Fibroblast of lung (primary cell): Measurements from ENCODE around the gene PPP1R18. TPM values are rescaled to one million over a fixed set of nuclear protein-coding genes. Genes with fewer than 3 reads are reported as not detected.
A peak's percentile ranks its signal among the peaks of the same experiment; 100 is the strongest.

ENCODE experiments used
- DNase-seq, 2 donors: peaks; one replicate each; pipeline versions ENCODE4 v3.0.0 to v3.0.0-alpha.2; 2010; ENCODE audit warnings: low read depth in 2 of 2
- H2AFZ ChIP-seq: 2 replicates; pipeline ENCODE4 v1.5.1; 2012; ENCODE audit warnings: low read length, control low read depth, inconsistent platforms
- H3K27ac ChIP-seq: 2 replicates; pipeline ENCODE4 v1.5.1; 2011; ENCODE audit warnings: low read length, control low read depth; ENCODE audit not compliant: insufficient read depth
- H3K27me3 ChIP-seq: 2 replicates; pipeline ENCODE4 v1.5.1; 2011; ENCODE audit warnings: mild to moderate bottlenecking, low read length; ENCODE audit not compliant: control insufficient read depth, insufficient read depth
- H3K36me3 ChIP-seq: 2 replicates; pipeline ENCODE4 v1.5.1; 2011; ENCODE audit warnings: low read length; ENCODE audit not compliant: control insufficient read depth, insufficient read depth
- H3K4me1 ChIP-seq: 2 replicates; pipeline ENCODE4 v1.5.1; 2011; ENCODE audit warnings: low read length; ENCODE audit not compliant: control insufficient read depth, insufficient read depth; ENCODE audit errors: extremely low read depth
- H3K4me2 ChIP-seq: 2 replicates; pipeline ENCODE4 v1.5.1; 2011; ENCODE audit warnings: low read length, control low read depth; ENCODE audit not compliant: insufficient read depth; ENCODE audit errors: extremely low read depth
- H3K4me3 ChIP-seq, 4 experiments: fragments of 200-600 bp in 1 of 4; sonication (generic) in 1 of 4; replicated peaks in 1 of 4; 2 replicates each; pipeline ENCODE4 v1.5.1; 2011 to 2016; ENCODE audit warnings: low read length in 4 of 4, low read depth in 3 of 4, mild to moderate bottlenecking in 3 of 4, control low read depth in 2 of 4, inconsistent platforms in 1 of 4, mixed read lengths in 1 of 4; ENCODE audit not compliant: insufficient read depth in 1 of 4; ENCODE audit errors: control extremely low read depth in 1 of 4
- H3K79me2 ChIP-seq: 2 replicates; pipeline ENCODE4 v1.5.1; 2012; ENCODE audit warnings: mild to moderate bottlenecking, low read length, inconsistent platforms; ENCODE audit not compliant: control insufficient read depth, insufficient read depth
- H3K9ac ChIP-seq: 2 replicates; pipeline ENCODE4 v1.5.1; 2011; ENCODE audit warnings: mild to moderate bottlenecking, low read length, control low read depth; ENCODE audit not compliant: insufficient read depth
- H3K9me3 ChIP-seq: 2 replicates; pipeline ENCODE4 v1.5.1; 2012; ENCODE audit warnings: low read depth, low read length; ENCODE audit not compliant: control insufficient read depth, insufficient read depth
- H4K20me1 ChIP-seq: 2 replicates; pipeline ENCODE4 v1.5.1; 2011; ENCODE audit warnings: low read length; ENCODE audit not compliant: control insufficient read depth, insufficient read depth; ENCODE audit errors: extremely low read depth
- EZH2 ChIP-seq: IDR thresholded peaks from 2 replicates; pipeline ENCODE4 v1.5.1; 2012; ENCODE audit warnings: low read length, control low read depth, mild to moderate bottlenecking; ENCODE audit errors: missing control alignments
- polyA plus RNA-seq, 2 donors: library from polyadenylated mRNA; depleted of rRNA in 1 of 2; stranded (reverse) in 1 of 2; unstranded in 1 of 2; fragments of >200 nt; gene quantifications; 2 replicates each; pipeline ENCODE4 v1.2.1, GENCODE V29; 2011 to 2012; ENCODE audit warnings: missing spikeins in 1 of 2
- total RNA-seq: library from RNA; depleted of rRNA; stranded (reverse); fragments of >200 nt; gene quantifications from 2 replicates; pipeline ENCODE4 v1.2.1, GENCODE V29; 2014
- TF ChIP-seq, protein P1 (sequence below), 2 donors: IDR thresholded peaks in 1 of 2; conservative IDR thresholded peaks in 1 of 2; 1 replicate in 1 of 2; 2 replicates in 1 of 2; pipeline ENCODE4 v1.5.1; 2011 to 2012; ENCODE audit warnings: low read length in 2 of 2, control low read depth in 1 of 2, inconsistent platforms in 1 of 2, low read depth in 1 of 2, mild to moderate bottlenecking in 1 of 2

PPP1R18 gene
- total and polyA plus RNA-seq, 2 donors (not counting 1 experiment from before 2014, with no cell fraction given) = 63.4 to 92.6 TPM

DNA sequence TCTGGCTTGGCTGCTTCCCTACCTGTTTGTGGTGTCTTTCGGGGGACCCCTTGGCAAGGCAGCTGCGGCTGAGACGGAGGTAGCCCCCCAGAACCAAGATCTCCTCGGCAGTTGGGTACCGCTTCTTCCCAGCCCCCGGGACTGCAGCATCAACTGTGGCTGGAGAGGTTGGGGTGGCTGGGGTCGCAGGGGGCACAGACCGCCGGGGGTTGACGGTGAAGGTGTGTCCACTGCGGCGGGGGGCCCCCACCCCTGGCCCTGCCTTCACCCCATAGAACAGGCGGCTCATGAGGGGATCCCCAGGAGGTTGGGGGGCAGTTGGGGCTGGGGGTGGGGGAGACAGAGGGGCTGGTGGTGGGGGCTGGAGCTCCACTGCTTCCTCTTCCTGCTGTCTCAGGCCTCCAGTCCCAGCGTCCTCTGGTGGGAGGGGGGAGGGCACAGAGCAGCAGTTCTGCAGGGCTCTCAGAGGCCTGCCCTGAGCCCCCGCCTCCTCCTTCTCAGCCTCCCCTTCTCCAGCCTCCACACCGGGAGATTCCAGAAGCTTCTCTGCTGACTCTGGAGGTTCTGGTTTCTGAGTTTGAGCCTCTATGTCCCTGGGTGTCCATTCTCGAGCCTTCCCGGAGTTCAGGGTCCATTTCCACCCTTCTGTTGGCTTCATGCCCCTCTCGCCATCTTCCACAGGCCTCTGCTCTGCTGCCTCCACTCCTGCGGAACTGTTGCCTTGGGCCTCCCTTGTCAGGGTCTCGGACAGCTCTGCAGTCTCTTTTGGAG, 1.9 kb downstream of the PPP1R18 start:
- Histone ChIP-seq H3K9me3 (no peaks in the 10 kb centered on the region), H3K4me2 (peak overlapping the region; percentile 98), H3K36me3 (peaks cover 14% of the 10 kb centered on the region), H3K27me3 (no peaks in the 10 kb centered on the region), H3K9ac (peak overlapping the region; percentile 63), H4K20me1 (no peaks in the 10 kb centered on the region), H3K79me2 (peaks cover 93% of the 10 kb centered on the region), H2AFZ (no peak overlapping the region), H3K4me1 (peaks cover 26% of the 10 kb centered on the region), H3K4me3 (peak overlapping the region; percentile 80 to 95 (median 94)), H3K27ac (peak overlapping the region; percentile 99)
- TF ChIP-seq EZH2 = no peak
- TF ChIP-seq, protein P1, sequence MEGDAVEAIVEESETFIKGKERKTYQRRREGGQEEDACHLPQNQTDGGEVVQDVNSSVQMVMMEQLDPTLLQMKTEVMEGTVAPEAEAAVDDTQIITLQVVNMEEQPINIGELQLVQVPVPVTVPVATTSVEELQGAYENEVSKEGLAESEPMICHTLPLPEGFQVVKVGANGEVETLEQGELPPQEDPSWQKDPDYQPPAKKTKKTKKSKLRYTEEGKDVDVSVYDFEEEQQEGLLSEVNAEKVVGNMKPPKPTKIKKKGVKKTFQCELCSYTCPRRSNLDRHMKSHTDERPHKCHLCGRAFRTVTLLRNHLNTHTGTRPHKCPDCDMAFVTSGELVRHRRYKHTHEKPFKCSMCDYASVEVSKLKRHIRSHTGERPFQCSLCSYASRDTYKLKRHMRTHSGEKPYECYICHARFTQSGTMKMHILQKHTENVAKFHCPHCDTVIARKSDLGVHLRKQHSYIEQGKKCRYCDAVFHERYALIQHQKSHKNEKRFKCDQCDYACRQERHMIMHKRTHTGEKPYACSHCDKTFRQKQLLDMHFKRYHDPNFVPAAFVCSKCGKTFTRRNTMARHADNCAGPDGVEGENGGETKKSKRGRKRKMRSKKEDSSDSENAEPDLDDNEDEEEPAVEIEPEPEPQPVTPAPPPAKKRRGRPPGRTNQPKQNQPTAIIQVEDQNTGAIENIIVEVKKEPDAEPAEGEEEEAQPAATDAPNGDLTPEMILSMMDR (conservative IDR thresholded peaks at IDR 0.05 in 1 of 2, IDR thresholded peaks at IDR 0.05 in 1 of 2; ENCODE audit: low read depth in 1 of 2, low read length in 2 of 2) = no peak
- DNase-seq = peak; percentile 22 to 39

DNA sequence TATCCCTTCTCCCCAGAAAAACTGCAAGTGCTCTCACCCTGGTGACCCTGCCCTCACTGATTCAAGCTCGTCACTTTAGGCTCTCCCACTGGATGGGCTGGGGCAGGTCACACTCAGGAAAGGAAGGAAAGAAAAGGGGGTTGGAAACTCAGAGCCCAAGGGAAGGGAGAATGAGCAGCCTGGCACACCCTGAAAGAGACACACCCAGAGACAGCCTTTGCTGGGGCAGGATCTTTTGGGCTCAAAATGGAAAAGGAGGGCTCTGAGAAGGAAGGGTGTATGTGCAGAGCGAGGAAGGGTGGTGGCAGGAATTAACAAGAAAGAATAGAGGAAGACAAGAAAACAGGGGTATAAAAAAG, 2.5 kb downstream of the PPP1R18 start:
- Histone ChIP-seq H3K79me2 (peaks cover 93% of the 10 kb centered on the region), H3K9ac (peak overlapping the region; percentile 63), H3K9me3 (no peaks in the 10 kb centered on the region), H3K4me2 (peak overlapping the region; percentile 97), H3K4me1 (peaks cover 21% of the 10 kb centered on the region), H3K27me3 (no peaks in the 10 kb centered on the region), H2AFZ (no peak overlapping the region), H3K27ac (peak overlapping the region; percentile 85), H3K4me3 (peak overlapping the region; percentile 80 to 95 (median 94)), H4K20me1 (no peaks in the 10 kb centered on the region), H3K36me3 (peaks cover 17% of the 10 kb centered on the region)
- TF ChIP-seq EZH2 = no peak
- TF ChIP-seq, protein P1 (conservative IDR thresholded peaks at IDR 0.05 in 1 of 2, IDR thresholded peaks at IDR 0.05 in 1 of 2; ENCODE audit: low read depth in 1 of 2, low read length in 2 of 2) = no peak
- no peak for DNase-seq

DNA sequence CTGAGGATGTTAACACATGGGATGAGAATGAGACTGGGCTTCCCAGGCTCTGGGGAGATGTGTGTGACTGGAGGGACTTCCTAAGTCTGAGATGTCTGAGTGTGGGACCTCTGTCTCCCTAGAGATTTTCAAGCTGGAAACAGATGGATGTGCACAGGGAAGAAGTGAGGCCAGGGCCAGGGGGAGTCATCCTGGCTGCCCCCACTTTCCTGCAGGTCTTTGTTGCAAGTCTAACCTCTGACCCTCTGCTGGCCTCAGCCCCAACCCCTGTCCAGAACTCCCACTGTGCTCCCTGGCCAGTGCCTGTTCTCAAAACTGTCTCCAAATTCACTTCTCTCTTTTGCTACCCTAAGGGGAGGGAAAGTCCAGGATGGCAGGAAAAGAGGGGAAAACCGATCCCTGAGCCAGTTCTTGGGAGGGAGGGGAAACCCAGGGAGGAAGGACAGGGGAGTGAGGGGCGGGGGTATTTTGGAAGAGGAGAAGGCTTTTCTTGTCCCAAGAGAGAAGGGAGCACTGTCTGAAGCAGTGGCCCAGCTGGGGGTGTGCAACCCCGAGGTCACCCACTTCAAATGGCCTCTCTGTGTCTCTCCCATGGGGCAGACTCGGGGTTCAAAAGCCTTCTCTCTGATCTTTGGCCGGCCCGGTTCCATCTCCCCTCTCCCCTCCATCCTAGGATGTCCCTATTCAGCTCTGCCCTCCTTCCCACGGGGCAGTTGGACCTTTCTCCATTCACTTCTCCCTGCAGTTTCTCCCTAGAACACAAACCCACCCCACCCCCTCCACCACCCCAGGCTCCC, 3.1 kb downstream of the PPP1R18 start:
- peak overlapping the region; percentile 97 for H3K4me2 ChIP-seq
- H2AFZ ChIP-seq = no peak overlapping the region
- peaks cover 15% of the 10 kb centered on the region for H3K4me1 ChIP-seq
- peak overlapping the region; percentile 63 for H3K9ac ChIP-seq
- TF ChIP-seq, protein P1 (conservative IDR thresholded peaks at IDR 0.05 in 1 of 2, IDR thresholded peaks at IDR 0.05 in 1 of 2; ENCODE audit: low read depth in 1 of 2, low read length in 2 of 2) = no peak
- TF ChIP-seq EZH2 = no peak
- no peaks in the 10 kb centered on the region for H3K27me3 ChIP-seq
- peaks cover 22% of the 10 kb centered on the region for H3K36me3 ChIP-seq
- no peak for DNase-seq
- H3K79me2 ChIP-seq = peaks cover 92% of the 10 kb centered on the region
- H4K20me1 ChIP-seq = no peaks in the 10 kb centered on the region
- H3K9me3 ChIP-seq = no peaks in the 10 kb centered on the region
- peak overlapping the region; percentile 85 for H3K27ac ChIP-seq
- peak overlapping the region; percentile 80 to 95 (median 94) for H3K4me3 ChIP-seq
